AG10803 (cell line): ENCODE measurements around the gene OBSCN.
A peak's percentile ranks its signal among the peaks of the same experiment; 100 is the strongest.
"Not testable (repeated sequence)": the region's sequence is repeated elsewhere in the genome, so short reads cannot be mapped to it uniquely, and the experiment has no call there.

Experiments used
- DNase-seq: peaks from one replicate; pipeline ENCODE4 v3.0.0; 2010; ENCODE audit warnings: low read depth
- H3K4me3 ChIP-seq: 2 replicates; pipeline ENCODE4 v1.5.1; 2011; ENCODE audit warnings: mild to moderate bottlenecking, low read length, control low read depth
- TF ChIP-seq, protein P1 (sequence below): conservative IDR thresholded peaks from 2 replicates; pipeline ENCODE4 v1.5.1; 2011; ENCODE audit warnings: mild to moderate bottlenecking, low read length, control low read depth, inconsistent platforms

Gene OBSCN

DNA sequence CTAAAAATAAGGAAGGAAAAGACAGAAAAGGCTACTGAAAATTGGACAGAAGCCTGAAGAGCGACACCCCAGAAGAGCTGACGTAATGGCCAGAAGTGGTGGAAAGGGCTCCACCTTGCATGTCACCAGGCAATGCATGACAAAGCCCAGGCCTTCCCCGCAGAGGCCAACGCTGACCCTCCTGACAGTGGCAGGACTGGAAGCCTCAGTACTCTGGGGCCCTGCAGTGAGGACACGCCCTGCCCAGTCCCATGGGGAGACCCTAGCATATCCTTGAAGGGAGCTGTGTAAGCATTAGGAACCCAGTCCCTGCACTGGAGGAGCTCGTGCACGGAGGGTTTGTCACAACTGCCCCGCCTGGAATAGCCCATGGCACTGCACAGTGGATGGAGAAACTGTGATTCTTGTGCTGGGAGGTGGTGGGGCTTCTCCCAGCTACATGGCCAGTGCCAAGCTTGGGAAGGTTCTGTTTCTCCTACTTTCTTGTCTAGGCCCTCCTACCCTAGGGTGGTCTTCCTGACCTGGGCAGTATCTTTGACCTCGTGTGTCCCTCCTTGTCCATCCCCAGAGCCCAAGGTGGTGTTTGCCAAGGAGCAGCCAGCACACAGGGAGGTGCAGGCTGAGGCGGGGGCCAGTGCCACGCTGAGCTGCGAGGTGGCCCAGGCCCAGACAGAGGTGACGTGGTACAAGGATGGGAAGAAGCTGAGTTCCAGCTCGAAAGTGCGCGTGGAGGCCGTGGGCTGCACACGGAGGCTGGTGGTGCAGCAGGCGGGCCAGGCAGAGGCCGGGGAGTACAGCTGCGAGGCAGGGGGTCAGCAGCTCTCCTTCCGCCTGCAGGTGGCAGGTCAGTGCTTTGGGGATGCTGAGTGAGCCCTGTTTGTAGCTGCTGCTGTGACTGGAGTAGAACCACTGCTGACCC lies 60.4 kb downstream of the OBSCN start:
- H3K4me3 ChIP-seq = no peak overlapping the region
- no peak for DNase-seq
- TF ChIP-seq, protein P1, sequence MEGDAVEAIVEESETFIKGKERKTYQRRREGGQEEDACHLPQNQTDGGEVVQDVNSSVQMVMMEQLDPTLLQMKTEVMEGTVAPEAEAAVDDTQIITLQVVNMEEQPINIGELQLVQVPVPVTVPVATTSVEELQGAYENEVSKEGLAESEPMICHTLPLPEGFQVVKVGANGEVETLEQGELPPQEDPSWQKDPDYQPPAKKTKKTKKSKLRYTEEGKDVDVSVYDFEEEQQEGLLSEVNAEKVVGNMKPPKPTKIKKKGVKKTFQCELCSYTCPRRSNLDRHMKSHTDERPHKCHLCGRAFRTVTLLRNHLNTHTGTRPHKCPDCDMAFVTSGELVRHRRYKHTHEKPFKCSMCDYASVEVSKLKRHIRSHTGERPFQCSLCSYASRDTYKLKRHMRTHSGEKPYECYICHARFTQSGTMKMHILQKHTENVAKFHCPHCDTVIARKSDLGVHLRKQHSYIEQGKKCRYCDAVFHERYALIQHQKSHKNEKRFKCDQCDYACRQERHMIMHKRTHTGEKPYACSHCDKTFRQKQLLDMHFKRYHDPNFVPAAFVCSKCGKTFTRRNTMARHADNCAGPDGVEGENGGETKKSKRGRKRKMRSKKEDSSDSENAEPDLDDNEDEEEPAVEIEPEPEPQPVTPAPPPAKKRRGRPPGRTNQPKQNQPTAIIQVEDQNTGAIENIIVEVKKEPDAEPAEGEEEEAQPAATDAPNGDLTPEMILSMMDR = no peak

DNA sequence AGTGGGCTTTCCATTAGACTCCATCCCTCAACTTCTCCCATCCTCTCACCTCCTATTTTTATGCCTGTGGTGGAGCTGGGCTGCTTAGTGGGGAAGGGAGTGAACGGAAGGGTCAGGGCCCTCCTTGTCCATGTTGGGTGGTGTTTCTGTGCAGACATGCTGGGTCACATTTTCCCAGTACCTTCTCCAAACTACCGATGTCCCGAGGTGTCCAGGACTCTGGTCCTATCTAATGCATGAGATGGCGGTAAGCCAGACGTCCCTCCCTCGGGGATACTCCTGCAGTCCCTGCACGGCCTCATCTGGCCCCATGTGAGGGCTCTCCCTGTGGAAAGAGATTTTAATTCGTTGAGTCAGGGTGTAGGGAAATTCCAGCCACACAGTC lies 61.0 kb downstream of the OBSCN start:
- TF ChIP-seq, protein P1 = no peak
- DNase-seq = no peak
- no peak overlapping the region for H3K4me3 ChIP-seq

DNA sequence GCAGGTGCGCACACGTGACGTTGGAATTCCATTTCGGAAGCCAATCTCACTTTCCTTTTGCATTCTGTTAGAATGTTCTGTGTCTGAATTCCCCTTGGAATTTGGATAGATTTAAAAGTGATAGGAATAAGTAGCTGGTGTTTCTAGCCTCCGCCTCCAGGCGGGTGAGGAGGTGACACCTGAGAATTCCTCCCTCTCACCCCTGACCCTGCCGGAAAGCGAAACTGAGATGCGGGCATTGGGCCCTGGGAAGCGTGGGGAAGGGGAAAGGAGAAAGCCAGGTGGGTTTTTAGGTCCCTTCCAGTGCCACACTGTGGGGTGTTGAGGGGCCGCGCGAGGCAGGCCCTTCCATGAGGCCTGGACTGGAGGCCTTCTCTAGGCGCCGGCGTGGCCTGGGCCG lies 61.6 kb downstream of the OBSCN start:
- not testable (repeated sequence) for DNase-seq, H3K4me3 ChIP-seq

DNA sequence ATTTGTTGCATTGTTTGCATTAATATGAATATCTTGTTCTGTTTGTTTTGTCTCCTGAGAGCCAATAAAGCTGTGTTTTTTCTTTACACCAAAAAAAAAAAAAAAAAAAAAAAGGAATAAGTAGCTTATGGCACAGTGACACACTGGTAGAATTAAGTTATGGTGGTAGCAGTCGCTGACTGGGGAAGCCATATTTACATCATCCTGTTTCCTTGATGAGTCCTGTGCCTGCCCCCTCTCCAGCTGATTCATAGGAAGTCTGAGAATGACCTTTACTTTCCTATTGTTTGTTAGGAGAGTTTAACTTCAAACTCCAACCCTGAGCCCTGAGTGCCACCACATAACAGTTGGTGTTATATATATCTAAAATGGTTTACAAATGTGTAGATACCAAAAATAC lies 62.2 kb downstream of the OBSCN start:
- peak; percentile 11 for DNase-seq
- TF ChIP-seq, protein P1 = no peak
- H3K4me3 ChIP-seq = no peak overlapping the region

DNA sequence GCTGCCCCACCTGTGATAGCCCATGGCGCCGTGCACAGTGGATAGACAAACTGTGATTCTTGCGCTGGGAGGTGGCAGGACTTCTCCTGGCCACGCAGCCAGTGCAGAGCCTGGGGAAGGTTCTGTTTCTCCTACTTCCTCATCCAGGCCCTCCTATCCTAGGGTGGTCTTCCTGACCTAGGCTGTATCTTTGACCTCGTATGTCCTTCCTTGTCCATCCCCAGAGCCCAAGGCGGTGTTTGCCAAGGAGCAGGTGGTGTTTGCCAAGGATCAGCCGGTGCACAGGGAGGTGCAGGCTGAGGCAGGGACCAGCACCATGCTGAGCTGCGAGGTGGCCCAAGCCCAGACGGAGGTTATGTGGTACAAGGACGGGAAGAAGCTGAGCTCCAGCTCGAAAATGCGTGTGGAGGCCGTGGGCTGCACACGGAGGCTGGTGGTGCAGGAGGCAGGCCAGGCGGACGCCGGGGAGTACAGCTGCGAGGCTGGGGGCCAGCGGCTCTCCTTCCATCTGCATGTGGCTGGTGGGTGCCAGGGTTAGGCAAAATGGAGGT lies 63.9 kb downstream of the OBSCN start:
- DNase-seq = no peak
- TF ChIP-seq, protein P1 = no peak
- H3K4me3 ChIP-seq = no peak overlapping the region

DNA sequence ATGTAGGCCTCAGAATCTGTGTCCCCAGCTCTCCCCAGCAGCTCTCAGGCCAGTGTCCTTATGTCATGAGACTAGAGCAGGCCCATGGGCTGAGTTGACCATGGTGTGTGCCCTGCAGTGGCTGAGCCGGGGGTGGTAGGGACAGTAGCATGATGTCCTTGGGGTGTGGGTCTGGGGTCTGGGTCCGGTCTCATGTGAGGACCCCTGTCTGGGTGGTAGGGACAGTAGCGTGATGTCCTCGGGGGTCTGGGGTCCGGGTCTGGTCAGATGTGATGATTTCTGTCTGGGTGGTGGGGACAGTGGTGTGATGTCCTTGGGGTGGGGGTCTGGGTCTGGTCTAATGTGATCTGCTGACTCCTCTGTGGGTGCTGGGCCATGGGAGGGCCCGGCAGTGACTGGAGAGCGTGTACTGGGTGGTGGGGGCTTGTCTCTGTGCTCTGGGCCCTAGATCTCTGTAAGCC lies 64.5 kb downstream of the OBSCN start:
- no peak overlapping the region for H3K4me3 ChIP-seq
- no peak for DNase-seq
- TF ChIP-seq, protein P1 = no peak

DNA sequence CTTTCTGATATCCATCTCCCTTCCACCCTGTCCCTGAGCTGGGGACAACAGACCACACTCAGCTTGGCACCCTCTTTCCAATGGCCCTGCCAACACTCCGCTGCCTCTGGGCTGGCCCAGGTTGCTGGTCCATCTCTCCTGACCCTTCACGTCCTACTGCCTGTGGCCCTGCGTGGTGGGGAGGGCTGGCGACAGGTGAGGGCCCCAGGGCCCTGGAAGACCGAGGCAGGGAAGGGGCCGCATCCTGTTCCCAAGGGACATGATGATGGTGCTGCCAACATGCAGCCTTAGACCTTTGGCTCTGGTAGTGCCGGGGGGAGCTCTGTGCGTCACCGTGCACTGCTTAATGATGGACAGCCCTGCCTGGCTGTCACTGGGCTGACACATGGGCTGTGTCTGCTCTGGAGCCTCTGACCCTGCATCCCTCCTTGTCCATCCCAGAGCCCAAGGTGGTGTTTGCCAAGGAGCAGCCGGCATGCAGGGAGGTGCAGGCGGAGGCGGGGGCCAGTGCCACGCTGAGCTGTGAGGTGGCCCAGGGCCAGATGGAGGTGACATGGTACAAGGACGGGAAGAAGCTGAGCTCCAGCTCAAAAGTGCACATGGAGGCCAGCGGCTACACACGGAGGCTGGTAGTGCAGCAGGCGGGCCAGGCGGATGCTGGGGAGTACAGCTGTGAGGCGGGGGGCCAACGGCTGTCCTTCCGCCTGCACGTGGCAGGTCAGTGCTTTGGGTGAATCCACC lies 65.2 kb downstream of the OBSCN start:
- no peak overlapping the region for H3K4me3 ChIP-seq
- TF ChIP-seq, protein P1 = no peak
- DNase-seq = no peak
